GM21528 (cell line): Measurements from ENCODE around the gene A1CF.
"Not testable (repeated sequence)": the region's sequence is repeated elsewhere in the genome, so short reads cannot be mapped to it uniquely, and the experiment has no call there.

Experiments
- ATAC-seq: cut with Tn5 transposase; IDR thresholded peaks from one replicate; pipeline ENCODE4 v1.9.1; 2021; ENCODE audit warnings: mild to moderate bottlenecking, moderate library complexity; ENCODE audit not compliant: unreplicated experiment, low FRiP score

A1CF gene, protein sequence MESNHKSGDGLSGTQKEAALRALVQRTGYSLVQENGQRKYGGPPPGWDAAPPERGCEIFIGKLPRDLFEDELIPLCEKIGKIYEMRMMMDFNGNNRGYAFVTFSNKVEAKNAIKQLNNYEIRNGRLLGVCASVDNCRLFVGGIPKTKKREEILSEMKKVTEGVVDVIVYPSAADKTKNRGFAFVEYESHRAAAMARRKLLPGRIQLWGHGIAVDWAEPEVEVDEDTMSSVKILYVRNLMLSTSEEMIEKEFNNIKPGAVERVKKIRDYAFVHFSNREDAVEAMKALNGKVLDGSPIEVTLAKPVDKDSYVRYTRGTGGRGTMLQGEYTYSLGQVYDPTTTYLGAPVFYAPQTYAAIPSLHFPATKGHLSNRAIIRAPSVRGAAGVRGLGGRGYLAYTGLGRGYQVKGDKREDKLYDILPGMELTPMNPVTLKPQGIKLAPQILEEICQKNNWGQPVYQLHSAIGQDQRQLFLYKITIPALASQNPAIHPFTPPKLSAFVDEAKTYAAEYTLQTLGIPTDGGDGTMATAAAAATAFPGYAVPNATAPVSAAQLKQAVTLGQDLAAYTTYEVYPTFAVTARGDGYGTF

DNA sequence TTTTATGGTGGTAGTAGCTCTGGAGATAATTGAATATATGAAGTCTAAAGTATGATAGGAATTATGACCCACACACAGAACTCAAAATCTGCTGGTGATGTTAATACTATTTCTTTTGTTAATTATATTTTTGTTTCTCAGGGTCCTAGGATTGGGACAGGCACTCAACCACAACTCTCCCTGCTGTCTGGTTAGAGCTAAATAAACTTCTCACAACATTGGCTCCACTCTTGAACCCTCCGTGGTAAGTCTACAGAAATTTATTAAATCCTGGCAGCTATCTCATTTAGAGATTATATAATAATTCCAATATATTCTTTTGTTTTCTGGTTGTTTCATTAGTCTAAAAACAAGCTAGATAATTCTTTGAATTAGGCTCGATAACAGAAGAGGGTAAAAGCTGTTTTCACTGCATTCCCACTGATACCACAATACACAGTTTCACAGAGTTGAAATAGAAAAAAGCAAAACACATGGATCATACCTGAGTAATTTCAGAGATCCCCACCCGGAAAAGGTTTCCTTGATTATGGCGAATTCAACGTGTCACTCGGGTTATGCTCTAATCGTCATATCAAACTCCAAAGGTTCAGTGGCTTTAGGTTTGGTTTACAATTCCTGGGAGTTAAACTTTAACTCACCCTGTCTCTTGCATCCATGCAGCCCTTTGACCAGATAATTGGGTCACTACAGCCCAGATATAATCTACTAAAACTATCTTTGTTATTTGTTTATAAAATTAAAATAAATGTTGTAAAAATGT, at the start of gene A1CF:
A1CF (minus strand) TSS at position 531 of the 763 bp plus-strand sequence. CDS start 25,687 bp downstream, outside the sequence.
- no peak for ATAC-seq

DNA sequence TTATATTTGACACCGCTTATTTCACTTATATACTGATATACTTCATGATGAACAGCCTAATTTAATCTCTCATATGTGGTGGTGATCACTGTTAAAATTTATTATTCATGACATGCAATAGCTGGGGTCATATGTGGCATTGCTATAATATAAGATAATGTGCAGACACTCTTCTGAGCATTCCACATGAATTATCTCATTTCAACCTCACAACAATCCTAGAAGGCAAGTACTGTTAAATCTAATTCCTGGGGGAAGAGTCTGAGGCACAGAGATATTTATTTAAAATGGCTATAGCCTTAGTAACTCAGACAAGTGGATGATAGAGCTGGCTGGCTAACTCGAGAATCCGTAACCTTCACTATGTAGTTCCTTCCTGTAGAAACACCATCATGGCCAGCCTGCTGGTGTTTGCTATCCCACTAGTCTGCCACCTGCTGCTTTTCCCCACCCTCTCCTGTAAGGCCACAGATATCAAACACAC, 46.6 kb upstream of the A1CF start:
- no peak for ATAC-seq

DNA sequence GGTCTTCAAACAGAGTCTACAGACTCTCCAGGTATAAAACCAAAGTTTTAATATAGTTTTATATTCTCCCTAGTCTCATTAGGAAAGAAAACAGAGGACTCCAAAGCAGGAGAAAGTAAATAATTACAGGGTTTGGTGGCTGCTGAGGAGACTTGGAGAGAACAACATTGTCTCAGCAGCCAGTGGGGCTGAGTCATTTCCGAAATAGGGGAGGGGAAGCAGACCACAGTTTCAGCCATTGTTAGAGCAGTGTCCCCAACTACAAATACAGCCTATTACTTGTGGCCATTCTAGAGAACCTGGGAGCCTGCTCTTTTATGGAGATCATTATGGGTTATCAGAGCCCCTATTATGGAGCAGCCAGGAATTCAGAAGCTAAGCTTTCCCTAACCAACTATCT, 44.2 kb upstream of the A1CF start:
- no peak for ATAC-seq

DNA sequence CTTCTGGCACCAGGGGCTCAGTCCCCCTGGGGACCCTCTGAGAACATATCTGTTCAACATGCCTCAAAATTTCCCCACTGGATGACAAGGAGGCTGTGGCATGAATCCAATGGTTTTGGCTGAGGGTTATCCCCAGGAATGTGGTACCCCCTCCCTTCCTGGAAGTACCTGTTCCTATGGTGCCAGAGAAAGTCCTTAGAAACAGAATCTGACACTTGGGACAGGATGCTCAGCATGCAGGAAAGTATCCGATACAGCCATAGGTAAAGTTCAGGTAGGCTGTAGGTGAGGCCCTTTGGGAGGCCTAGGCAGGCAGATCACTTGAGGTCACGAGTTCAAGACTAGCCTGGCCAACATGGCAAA, 42.7 kb upstream of the A1CF start:
- no peak for ATAC-seq

DNA sequence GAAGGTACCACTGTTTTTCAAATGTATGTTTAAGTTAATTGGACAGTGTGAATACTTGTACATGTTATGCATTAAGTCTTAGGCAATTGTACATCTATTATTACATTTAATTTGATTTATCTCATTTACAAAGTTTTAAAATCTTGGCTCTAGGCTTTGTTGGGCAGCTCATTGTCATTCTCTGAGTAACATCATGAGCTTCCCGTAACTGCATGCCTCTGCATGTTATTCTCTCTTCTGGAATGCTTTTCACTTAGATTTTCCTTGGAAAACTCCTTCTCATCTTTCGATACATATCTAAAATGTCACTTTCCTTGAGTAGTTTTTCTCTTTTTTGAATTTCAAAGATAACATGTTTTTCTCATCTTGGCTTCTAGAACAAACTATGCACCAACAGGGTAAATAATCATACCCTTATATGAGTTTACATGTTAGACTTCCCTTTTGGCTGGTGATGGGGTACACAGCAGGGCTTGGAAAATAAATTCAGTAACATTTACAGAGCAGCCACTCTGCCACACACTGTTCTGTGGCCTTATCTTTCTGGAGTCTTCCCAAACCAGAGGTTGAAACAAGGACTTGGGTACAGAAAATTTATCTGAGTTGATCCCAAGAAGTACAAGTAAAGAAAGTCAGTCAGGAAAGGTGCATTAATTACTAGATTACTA, 42.2 kb upstream of the A1CF start:
- no peak for ATAC-seq

DNA sequence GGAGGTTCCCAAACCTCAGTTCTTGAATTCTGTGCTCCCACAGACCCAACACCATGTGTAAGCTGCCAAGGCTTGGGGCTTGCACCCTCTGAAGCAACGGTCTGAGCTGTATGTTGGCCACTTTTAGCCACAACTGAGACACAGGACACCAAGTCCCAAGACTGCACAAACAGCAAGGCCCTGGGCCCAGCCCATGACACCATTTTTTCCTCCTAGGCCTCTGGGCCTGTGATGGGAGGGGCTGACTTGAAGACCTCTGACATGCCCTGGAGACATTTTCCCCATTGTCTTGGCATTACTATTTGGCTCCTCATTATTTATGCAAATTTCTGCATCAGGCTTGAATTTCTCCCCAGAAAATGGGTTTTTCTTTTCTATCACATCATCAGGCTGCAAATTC, 38.0 kb upstream of the A1CF start:
- not testable (repeated sequence) for ATAC-seq

DNA sequence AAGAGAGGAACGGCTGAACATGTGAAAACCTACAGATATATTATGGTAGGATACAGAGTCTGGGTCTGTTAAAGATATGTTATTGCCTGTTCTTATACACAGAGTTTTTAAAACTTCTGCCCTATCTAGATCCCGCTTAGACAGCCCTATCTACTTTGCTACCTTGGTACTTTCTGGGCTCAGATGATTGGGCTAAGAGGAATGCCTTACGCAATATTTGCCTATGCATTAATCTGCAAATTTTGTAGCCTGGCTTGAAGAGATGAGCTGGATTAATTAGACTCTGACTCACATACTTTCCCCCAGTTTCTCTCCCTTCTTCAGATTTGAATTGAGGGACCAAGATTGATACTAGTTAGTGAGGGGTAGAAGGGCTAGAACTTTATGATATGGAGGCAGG, 33.6 kb upstream of the A1CF start:
- ATAC-seq, result no peak

DNA sequence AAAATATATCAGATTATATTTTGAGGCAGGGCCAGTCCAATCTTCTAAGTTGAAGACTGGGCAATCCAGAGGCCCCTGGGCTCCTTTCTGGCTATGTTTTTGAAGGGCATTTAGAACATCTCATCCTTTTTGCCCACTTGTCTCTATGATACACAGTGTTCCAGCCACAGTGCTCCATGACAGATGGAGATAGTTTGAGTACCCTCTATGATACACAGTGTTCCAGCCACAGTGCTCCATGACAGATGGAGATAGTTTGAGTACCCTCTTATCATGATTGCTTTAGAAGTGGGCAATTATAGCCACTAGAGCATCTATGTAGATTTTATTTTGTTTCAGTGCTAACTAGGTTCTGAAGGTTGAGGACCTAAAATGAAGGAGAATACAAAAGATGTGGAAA, 33.1 kb upstream of the A1CF start:
- no peak for ATAC-seq

DNA sequence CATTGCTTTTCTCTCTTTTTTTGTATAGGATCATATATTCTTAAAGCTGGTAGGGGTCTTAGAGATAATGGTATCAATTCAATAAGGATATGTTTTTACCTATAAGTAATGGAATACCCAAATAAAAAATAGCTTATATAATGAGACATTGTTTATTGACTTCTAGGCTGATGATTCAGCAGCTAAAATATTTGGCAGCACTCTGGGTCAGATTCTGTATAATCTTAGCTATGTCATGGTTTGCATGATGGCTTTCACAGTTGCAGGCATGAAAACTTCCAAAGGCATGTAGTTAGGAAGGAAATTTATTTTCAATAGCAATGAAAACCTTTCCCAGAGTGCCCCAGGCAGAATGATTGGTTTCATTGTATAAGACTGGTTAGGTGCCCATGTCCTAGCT, 32.1 kb upstream of the A1CF start:
- ATAC-seq, result no peak

DNA sequence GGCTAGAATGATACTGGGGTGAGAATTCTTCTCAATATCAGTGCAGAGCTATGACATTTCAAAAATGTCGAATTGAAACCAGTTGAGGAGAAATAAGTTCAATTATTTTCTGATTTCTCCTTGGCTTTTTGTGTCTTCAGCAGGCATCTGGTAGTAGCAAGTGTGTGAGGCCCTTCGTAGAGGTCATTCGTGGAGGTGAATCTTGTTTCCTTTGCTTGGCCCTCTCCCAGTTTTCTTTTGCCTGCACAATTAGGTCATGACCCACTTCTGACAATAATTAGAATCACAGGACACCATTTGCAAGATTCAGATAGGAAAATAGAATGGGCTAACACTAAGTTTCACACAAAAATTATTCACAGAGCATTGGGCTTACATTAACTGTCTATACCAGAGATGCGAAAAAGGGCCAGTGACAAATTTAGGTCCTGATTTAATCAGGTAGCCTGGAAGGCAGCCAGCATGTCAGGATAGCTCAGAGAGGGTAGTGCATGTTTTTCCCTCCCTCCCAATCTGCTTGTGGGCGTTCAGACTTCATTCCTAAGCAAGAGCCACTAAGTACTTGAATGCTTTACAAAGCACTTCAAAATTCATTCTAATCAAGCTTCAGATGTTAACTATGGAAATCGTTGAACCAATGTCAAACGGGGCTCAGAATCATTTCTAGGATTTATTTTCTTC, 24.0 kb upstream of the A1CF start:
- ATAC-seq, result no peak

DNA sequence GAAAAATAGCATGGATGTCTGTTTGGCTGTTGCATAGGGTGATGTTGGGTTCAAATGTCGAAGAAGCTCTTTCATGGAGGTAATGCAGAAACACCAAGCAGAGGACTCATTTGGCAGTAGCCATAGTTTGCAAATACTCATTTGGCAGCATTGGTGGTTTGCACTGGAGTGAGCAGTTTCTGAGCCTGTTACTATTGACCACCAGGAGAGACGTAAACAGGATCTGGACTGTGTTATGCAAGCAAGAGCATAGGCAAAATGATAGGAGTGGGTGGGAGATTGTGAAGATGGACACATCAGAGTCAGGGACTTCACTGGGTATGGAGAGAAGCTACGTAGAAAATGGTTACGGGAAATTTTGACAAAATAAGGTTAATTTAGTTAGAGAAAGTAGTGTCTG, 22.9 kb upstream of the A1CF start:
- ATAC-seq, result no peak

DNA sequence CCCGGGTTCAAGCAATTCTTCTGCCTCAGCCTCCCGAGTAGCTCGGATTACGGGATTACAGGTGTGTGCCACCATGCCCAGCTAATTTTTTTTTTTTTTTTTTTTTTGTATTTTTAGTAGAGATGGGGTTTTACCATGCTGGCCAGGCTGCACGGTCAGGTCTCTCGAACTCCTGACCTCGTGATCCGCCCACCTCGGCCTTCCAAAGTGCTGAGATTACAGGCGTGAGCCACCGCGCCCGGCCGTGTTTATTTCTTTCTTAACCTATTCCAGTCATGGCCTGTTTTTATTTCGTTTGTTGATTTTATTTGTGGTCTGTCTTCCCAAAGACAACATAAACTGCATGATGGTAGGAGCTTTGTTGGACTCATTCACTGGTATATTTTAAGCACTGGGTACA, 20.4 kb upstream of the A1CF start:
- not testable (repeated sequence) for ATAC-seq

DNA sequence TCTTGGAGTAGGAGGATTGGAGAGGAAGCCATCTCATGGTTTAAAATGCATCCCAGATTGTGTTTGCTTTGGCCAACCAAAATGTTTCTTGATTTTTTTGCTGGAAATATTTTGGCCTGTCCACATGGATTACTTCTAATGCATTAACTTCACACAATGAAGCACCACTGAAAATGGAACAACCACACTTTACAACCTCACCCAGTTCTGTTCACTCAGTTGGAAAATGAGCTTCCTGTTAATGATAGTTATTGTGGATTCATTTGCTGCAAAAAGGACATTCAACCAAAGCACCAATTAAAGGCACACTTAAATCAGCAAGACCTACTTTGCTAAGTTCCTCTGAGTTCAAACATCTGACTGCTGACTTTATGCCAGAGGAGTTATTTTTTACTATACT, 11.3 kb upstream of the A1CF start:
- ATAC-seq, result no peak

DNA sequence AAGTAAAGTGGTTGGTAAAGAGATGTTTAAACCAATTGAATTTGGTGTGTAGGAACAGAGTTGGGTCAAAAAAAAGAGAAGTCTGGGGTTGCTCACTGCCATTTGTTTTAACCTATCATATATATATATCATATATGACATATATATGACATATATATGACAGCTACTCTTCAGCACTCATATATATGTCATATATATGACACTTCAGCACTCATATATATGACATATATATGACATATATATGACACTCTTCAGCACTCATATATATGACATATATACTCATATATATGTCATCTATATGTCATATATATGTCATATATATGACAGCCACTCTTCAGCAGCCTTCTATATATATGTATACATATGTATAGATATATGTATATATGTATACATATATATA, 8.9 kb upstream of the A1CF start:
- ATAC-seq, result no peak

DNA sequence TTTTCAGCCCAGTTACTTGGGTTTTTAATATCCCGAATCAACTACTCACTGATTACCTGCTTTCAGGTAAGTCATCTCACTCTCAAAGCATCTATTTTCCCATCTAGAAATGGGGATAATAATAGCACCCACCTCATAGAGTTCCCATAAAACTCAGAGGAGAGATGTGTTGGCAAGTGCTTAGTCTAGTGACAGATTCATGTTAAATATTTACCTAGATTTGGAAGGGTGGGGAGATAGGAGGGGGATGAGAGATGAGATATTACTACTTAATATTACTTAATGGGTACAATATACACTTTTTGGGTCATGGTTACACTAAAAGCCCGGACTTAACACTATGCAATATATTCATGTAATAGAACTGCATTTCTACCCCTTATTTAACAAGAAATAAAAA, 7.0 kb upstream of the A1CF start:
- no peak for ATAC-seq

DNA sequence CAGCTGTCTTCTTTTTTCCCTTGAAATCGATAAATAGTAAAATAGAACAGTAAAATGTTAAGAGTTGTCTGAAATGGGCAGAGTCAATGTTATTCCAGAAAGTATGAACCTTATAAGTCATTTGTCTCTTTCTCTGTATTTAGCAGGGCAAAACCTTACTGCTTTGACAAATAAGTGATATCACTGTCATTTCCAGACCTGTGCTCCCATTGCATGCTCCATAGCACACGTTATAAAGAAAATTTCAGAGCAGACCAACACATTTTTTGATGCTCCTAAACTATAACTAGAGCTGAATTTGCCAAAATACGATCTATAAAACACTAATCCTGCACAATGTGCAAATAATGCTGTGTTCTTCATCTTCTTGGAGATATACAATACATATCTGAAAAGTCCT, 1.1 kb downstream of the A1CF start:
- no peak for ATAC-seq

DNA sequence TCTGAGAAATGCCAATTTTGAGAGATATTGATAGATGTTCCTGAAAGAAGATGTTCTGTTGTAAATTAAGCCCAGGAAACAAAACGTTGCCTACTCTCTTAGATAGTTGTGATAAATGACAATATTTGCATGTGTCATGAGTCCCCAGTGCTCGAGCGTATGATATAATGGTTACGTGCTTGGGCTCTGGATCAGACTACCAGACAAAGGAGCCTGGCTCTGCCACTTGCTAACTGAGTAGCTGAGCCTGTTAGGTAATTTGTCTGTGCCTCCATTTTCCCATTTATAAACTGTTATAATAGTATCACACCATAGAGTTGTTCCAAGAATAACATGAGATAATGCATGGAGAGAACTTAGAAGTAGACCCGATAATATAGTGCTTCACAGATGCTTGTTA, 1.8 kb downstream of the A1CF start:
- ATAC-seq, result no peak

DNA sequence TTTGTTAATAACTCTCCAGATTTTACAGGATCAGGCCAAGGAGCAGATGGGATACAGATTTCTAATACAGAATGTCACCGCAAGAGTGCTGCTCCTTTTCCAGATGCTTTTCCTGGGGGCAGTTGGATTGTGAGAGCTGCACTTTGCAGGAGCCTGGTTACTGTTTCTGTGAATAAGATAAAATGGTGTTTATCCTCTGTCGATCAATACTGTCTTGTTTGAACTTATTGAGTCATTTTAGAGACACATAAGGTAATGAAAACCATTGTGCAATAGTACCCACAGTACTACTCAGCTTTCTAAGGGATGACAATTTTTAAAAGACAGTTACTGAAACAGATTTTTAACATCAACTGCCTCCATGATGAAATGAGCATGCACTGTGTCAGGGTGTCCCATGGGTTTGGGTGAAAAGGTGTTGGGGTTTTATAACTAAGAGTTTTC, 2.9 kb downstream of the A1CF start:
- no peak for ATAC-seq

DNA sequence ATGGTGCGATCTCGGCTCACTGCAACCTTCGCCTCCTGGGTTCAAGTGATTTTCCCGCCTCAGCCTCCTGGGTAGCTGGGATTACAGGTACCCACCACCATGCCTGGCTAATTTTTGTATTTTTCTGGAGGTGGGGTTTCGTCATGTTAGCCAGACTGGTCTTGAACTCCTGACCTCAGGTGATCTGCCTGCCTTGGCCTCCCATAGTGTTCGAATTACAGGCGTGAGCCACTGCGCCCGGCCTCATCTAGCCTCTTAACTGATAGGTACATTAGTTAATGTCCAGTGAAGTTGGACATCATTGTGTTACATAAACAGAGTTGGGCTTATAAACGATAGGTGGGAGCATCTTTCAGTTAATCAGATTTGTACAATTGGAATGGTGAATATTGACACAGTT, 4.4 kb downstream of the A1CF start:
- ATAC-seq, result not testable (repeated sequence)

DNA sequence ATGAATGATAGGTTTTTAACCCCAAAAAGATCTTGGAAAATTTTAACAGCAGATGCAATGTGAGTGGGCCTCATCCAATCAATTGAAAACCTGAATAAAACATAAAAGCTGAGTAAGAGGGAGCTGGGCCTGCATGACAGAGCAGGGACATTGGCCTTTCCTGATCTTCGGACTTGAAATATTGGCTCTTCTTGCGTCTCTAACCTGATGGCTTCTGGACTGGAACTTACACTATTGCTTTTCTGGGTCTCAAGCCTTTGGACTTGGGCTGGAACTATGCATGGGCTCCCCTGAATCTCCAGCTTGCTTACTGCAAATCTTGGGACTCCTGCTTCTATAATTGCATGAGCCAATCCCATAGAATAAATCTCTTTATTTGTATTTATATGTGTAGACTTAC, 9.0 kb downstream of the A1CF start:
- no peak for ATAC-seq
